Measurements from ENCODE around the gene VAX1. TPM values are rescaled to one million over a fixed set of nuclear protein-coding genes. Genes with fewer than 3 reads are reported as not detected.

VAX1 gene
- total and polyA plus RNA-seq, 2 donors from 2014 or later = not detected

GRCh38 chr10:117134306-117135025 is 3.6 kb downstream of the VAX1 start:
- no peak for TF ChIP-seq CTCF (IDR thresholded peaks at IDR 0.05; ENCODE audit: borderline replicate concordance, extremely low read depth, insufficient read depth)
- peaks cover 70% of the 10 kb centered on the region for H3K27me3 ChIP-seq (ENCODE audit: control insufficient read depth, insufficient read depth, low read length)
- no peak for FAIRE-seq

DNA sequence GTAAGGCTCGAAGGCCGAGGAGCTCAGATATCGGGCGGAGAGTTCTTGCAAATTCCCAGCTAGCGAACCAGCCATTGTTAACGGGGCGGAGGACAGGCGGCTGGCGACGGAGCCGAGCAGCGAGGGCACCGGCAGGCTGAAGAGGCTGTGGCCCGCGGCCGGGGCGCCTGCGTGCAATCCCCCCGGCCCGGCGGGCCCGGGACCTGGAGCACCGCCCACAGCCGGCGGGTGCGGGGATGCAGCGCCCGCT is 4.1 kb downstream of the VAX1 start:
- Histone ChIP-seq H3K4me3 (ENCODE audit: low read length in 3 of 3) (no peak overlapping the region), H3K9me3 (ENCODE audit: control insufficient read depth in 2 of 3, insufficient read depth in 1 of 3, low read length in 3 of 3) (no peaks in the 10 kb centered on the region), H3K27me3 (ENCODE audit: control insufficient read depth, insufficient read depth, low read length) (peaks cover 72% of the 10 kb centered on the region), H3K27ac (ENCODE audit: low read depth in 2 of 2, low read length in 2 of 2) (no peak overlapping the region), H3K4me1 (ENCODE audit: control insufficient read depth in 2 of 3, insufficient read depth in 2 of 3, low read depth in 1 of 3, low read length in 3 of 3) (peaks cover 0 to 14% (median 10%) of the 10 kb centered on the region in 3 donors), H3K9ac (ENCODE audit: low read length in 3 of 3) (no peak overlapping the region), H3K36me3 (ENCODE audit: control insufficient read depth in 2 of 3, insufficient read depth in 3 of 3, low read length in 3 of 3) (no peaks in the 10 kb centered on the region)
- TF ChIP-seq CTCF (IDR thresholded peaks at IDR 0.05; ENCODE audit: borderline replicate concordance, extremely low read depth, insufficient read depth) = no peak
- intact Hi-C loops (cut with DNase I) = no loop called here
- DNase-seq = peak in 1 of 5 donors; percentile 25
- FAIRE-seq = no peak

More at GRCh38 chr10:117134306-117135025, 3.6 kb downstream of the VAX1 start:
- Histone ChIP-seq H3K36me3 (ENCODE audit: control insufficient read depth in 2 of 3, insufficient read depth in 3 of 3, low read length in 3 of 3) (no peaks in the 10 kb centered on the region), H3K4me3 (ENCODE audit: low read length in 3 of 3) (no peak overlapping the region), H3K9me3 (ENCODE audit: control insufficient read depth in 2 of 3, insufficient read depth in 1 of 3, low read length in 3 of 3) (no peaks in the 10 kb centered on the region), H3K27ac (ENCODE audit: low read depth in 2 of 2, low read length in 2 of 2) (no peak overlapping the region), H3K9ac (ENCODE audit: low read length in 3 of 3) (no peak overlapping the region), H3K4me1 (ENCODE audit: control insufficient read depth in 2 of 3, insufficient read depth in 2 of 3, low read depth in 1 of 3, low read length in 3 of 3) (peaks cover 0 to 15% (median 10%) of the 10 kb centered on the region in 3 donors)
- peak in 3 of 5 donors; percentile 38 to 56 (median 50) for DNase-seq
- intact Hi-C loops (cut with DNase I) = no loop called here

DNA sequence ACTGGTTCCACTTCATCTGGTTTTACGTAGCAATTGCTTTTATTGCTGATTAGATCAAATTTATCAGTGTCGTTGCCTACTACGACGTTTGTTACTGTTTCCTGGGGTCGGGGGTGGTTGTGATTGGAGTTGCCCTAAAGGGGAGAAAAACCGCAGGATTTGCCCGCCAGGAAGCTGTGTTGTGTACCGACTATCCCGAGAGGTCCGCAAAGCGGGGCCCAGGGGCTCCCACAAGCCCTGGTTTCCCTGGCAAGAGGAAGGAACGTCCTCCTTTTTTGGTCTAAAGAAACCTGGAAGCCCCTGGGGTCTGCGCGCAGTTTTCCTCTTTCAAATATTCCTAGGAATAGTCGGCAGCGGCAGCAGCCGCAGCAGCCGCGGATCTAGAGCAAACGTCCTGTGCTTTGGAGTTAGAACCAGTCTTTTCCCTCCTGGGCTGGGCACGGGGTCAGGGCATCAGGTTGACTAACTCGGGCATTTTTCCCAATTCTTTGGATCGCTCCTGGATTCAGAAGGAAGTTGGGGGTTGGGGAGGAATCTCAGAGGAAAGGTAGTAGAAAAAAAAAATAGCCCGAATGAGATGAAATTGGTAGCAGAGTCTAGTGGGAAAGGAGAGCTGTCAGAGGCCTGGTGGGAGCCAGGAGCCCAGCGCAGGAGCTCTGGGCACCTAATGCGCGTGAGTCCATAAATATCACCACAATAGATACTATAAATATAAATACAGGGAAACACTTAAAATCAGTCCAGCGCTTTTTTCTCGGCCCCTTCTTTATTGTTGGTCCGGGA is 4.6 kb downstream of the VAX1 start:
- FAIRE-seq = no peak
- Histone ChIP-seq H3K36me3 (ENCODE audit: control insufficient read depth in 2 of 3, insufficient read depth in 3 of 3, low read length in 3 of 3) (no peaks in the 10 kb centered on the region), H3K9me3 (ENCODE audit: control insufficient read depth in 2 of 3, insufficient read depth in 1 of 3, low read length in 3 of 3) (no peaks in the 10 kb centered on the region), H3K4me1 (ENCODE audit: control insufficient read depth in 2 of 3, insufficient read depth in 2 of 3, low read depth in 1 of 3, low read length in 3 of 3) (peaks cover 0 to 14% (median 9%) of the 10 kb centered on the region in 3 donors), H3K9ac (ENCODE audit: low read length in 3 of 3) (no peak overlapping the region), H3K27ac (ENCODE audit: low read depth in 2 of 2, low read length in 2 of 2) (no peak overlapping the region), H3K4me3 (ENCODE audit: low read length in 3 of 3) (no peak overlapping the region), H3K27me3 (ENCODE audit: control insufficient read depth, insufficient read depth, low read length) (peaks cover 70% of the 10 kb centered on the region)
- TF ChIP-seq CTCF (IDR thresholded peaks at IDR 0.05; ENCODE audit: borderline replicate concordance, extremely low read depth, insufficient read depth) = no peak
- peak in 4 of 5 donors; percentile 17 to 55 (median 44) for DNase-seq
- intact Hi-C loops (cut with DNase I) = no loop called here
